GM10248 (cell line): ENCODE measurements around the gene VANGL2.

ENCODE experiments used
- CTCF ChIA-PET: fragments of 300-600 bp; sonication (Branson Sonifier 250); formaldehyde crosslinking; extraction: SDS; loops from one replicate; lab custom pipeline; 2021; ENCODE audit warnings: antibody characterized with exemption; lab: Yijun Ruan, JAX
- POLR2A ChIA-PET: fragments of 350-650 bp; sonication (Branson Sonifier 250); formaldehyde crosslinking; extraction: SDS; loops from one replicate; lab custom pipeline; 2020; ENCODE audit warnings: antibody characterized with exemption; lab: Yijun Ruan, JAX
- DNase-seq: peaks from one replicate; pipeline ENCODE4 v3.0.0; 2012; ENCODE audit errors: extremely low spot score
- TF ChIP-seq, protein P1 (sequence below): IDR thresholded peaks from 2 replicates; pipeline ENCODE4 v1.5.1; 2012; ENCODE audit warnings: mild to moderate bottlenecking, low read depth; ENCODE audit errors: extremely low read depth, missing control alignments, control extremely low read depth

Gene VANGL2

DNA sequence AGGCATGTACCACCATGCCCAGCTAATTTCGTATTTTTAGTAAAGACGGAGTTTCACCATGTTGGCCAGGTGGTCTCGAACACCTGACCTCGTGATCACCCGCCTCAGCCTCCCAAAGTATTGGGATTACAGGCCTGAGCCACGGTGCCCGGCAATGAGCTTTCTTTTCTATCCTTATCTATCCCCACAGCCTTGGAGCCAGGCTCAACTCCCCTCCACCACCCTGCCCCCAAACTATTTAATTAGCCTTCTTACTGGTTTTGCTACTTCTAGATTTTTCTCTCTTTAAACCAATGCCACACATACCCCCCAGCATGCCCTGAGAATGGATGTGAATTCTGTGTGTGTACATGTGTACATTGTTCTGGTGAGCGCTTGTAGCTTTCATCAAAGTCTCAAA lies 5.7 kb upstream of the VANGL2 start:
- POLR2A ChIA-PET = no interaction called here
- no peak for DNase-seq
- TF ChIP-seq, protein P1, sequence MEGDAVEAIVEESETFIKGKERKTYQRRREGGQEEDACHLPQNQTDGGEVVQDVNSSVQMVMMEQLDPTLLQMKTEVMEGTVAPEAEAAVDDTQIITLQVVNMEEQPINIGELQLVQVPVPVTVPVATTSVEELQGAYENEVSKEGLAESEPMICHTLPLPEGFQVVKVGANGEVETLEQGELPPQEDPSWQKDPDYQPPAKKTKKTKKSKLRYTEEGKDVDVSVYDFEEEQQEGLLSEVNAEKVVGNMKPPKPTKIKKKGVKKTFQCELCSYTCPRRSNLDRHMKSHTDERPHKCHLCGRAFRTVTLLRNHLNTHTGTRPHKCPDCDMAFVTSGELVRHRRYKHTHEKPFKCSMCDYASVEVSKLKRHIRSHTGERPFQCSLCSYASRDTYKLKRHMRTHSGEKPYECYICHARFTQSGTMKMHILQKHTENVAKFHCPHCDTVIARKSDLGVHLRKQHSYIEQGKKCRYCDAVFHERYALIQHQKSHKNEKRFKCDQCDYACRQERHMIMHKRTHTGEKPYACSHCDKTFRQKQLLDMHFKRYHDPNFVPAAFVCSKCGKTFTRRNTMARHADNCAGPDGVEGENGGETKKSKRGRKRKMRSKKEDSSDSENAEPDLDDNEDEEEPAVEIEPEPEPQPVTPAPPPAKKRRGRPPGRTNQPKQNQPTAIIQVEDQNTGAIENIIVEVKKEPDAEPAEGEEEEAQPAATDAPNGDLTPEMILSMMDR = no peak
- CTCF ChIA-PET = interaction anchor here (0.7 to 1.8 kb wide), 5 partner anchors 18 to 212 kb away, joined by 3 to 6 read pairs (median 4); no protein-coding TSS in a partner anchor

DNA sequence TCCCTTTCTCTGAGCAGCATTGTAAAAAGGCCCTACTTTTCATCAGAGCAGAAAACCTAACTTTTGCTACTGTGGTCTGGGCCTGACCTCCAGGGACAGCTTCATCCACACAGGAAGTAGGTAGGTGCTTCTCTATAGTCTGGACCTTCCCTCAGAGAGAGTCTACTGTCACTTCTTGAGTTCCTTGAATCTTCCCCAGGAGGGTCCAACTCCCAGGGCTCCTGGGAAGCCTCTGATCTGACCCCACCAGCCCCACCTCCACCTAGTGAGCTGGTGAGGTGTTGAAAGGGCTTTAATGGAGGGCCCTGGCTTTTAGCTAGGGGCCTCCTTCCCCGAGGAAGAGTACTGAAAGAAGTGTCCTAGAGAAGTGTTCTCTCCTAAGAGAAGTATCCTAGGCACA lies 2.7 kb upstream of the VANGL2 start:
- CTCF ChIA-PET = interaction anchor here (0.7 to 2.9 kb wide), 9 partner anchors 8 to 311 kb away, joined by 3 to 22 read pairs (median 5); no protein-coding TSS in a partner anchor
- POLR2A ChIA-PET = no interaction called here
- no peak for DNase-seq
- TF ChIP-seq, protein P1 = no peak

DNA sequence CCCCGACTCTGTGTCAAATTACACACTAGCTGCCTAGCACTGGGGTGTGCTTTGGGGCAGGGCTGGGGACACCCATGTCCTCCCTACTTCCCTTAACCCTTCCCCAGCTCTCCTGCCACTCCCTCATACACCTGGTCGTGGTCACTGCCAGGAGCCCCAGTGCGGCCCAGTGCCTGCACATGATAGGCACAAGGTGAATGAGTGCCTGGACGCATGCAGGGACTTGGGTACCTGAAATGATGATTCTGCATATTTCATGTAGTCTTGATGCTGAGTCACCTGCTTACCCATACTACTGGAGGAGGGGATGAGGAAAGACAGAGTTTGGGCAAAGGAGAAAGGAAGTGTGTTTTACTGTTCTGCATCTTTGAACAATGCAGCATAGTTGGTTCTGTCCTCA lies 1.5 kb upstream of the VANGL2 start:
- DNase-seq = no peak
- ChIA-PET POLR2A (no interaction called here), CTCF (interaction anchor here (1.2 to 2.9 kb wide), 5 partner anchors 9 to 206 kb away, joined by 4 to 22 read pairs (median 5); no protein-coding TSS in a partner anchor)
- TF ChIP-seq, protein P1 = no peak

DNA sequence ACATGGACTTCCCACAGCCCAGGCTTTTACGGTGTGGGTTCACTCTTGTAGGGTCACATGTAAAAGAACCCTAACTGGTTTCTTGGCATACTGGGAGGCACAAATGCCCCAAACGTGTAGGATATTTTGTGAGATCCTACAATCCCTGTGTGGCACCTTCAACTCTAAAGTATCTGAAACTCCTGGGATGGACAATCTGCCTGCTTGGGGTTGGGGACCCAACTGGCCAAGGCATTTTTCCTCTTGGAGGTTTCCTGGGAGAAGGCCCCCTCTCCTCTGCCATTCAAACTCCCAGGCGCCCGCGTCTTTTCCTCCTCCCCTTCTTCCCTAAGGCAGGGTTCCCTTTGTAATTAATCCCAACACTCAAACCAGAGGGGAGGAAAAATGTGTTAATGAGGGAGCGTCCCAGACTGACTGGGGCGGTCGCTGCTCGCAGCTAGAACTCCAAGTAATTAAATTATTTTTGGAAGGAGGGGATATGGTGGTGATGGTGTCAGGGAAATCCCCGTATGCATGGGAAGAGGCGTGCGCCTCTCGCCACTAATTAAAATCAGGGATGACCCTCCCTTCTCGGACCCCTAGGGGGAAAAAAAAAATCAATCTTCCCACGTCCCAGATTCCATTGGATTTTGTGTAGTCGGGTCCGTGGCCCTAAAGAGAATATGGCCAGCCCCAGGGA lies 681 bp upstream of the VANGL2 start:
- CTCF ChIA-PET = no interaction called here
- TF ChIP-seq, protein P1 = no peak
- no peak for DNase-seq
- POLR2A ChIA-PET = no interaction called here

DNA sequence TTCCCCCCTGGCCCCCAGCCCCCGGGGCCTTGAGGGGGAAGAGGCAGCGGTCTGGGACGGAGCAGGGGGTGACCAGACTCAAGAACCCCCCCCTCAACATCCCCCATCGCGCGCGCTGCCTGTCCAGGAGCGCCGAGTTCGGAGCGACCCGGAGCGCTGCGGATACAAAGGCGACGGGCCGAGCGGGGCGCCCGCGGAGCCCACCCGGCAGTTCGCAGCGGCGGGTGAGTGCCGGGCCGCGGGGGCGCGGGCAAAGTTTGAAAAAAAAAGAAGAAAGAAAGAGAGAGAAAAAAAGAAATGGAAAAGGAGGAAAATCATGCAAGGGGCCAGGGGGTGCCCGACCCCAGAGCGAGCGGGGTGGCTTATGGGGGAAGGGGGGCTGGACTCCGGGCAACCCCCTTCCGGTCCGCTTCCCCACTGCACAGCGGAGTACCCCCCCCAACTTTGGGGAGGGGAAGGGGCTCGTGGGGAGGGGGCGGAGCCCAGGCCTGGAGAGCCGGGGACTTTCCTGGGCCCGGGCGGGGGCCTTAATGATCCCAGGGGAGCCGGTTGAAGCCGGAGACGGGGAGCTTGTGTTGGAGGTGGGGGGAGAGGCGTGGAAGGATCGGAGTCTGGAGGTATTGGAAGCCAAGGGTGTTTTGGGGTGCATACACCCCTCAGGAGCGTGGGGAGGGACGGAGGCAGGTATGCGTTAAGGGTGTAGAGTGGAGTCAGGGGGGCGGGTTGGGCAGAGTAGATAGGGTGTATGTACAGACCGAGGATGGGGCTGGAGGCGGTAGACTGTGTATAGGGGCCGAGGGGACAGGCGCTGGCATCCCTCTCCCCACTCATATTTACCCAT lies 502 bp downstream of the VANGL2 start:
- CTCF ChIA-PET = interaction anchor here (0.9 kb wide), 1 partner anchor 24 kb away, joined by 3 read pairs; no protein-coding TSS in a partner anchor

DNA sequence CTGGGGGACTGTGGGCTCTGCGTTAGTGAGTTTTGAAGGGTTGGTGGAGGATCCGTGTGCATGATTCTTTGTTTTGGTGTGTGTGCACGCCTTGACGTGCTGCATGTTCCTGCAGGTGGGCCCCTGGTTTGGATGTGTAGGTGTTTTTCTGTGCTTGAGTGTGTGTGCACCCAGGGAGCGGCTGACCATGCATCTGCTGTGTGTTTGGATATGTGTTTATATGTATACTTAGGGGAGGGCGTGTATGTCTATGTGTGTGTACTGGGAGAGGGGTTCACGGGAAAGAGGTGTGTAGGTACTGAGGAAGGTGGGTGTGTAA lies 1.1 kb downstream of the VANGL2 start:
- TF ChIP-seq, protein P1 = no peak
- POLR2A ChIA-PET = no interaction called here
- CTCF ChIA-PET = interaction anchor here (1.1 kb wide), 1 partner anchor 25 kb away, joined by 4 read pairs; no protein-coding TSS in a partner anchor
- no peak for DNase-seq

More for the DNA sequence above, 502 bp downstream of the VANGL2 start:
- TF ChIP-seq, protein P1 = no peak
- POLR2A ChIA-PET = no interaction called here
- no peak for DNase-seq
